ENCODE results near the gene HIVEP3. TPM values are rescaled to one million over a fixed set of nuclear protein-coding genes. Genes with fewer than 3 reads are reported as not detected.

The HIVEP3 gene
- total RNA-seq, 1 experiment from 2014 or later = 1.4 TPM

GRCh38 chr1:41830726-41831125 lies 88.0 kb downstream of the HIVEP3 start:
- Mint-ChIP-seq H3K4me3 (no peak overlapping the region), H3K27me3 (ENCODE audit: low read depth) (no peaks in the 10 kb centered on the region; the same call in 1 of the 2 replicates), H3K36me3 (ENCODE audit: insufficient read depth in 1 of 3, low read depth in 3 of 3) (no peaks in the 10 kb centered on the region), H3K9me3 (no peaks in the 10 kb centered on the region), H3K4me1 (peaks cover 18 to 27% of the 10 kb centered on the region in 2 experiments), H3K27ac (no peak overlapping the region)
- Histone ChIP-seq H2AK5ac (ENCODE audit: insufficient read length, low read length) (no peak overlapping the region), H4K5ac (ENCODE audit: insufficient read length, low read depth, low read length) (no peak overlapping the region), H3K27me3 (ENCODE audit: insufficient read depth, low read length) (no peaks in the 10 kb centered on the region), H4K91ac (ENCODE audit: insufficient read length, low read depth, low read length) (no peak overlapping the region), H3K56ac (ENCODE audit: insufficient read length, low read depth, low read length) (no peak overlapping the region), H2BK15ac (ENCODE audit: low read depth, low read length) (no peak overlapping the region), H2AFZ (ENCODE audit: low read length) (no peak overlapping the region), H2BK12ac (ENCODE audit: insufficient read length, low read depth, low read length) (no peak overlapping the region), H3K23me2 (ENCODE audit: insufficient read length, low read depth, low read length, poor library complexity, severe bottlenecking) (no peaks in the 10 kb centered on the region), H2BK5ac (ENCODE audit: insufficient read length, low read length) (no peak overlapping the region), H4K20me1 (ENCODE audit: control insufficient read depth, insufficient read depth, insufficient read length) (no peaks in the 10 kb centered on the region), H3K4ac (ENCODE audit: low read depth, low read length) (no peak overlapping the region), H3K79me2 (ENCODE audit: insufficient read depth, low read length) (no peaks in the 10 kb centered on the region), H3K9ac (ENCODE audit: extremely low read depth, insufficient read length, low read length) (no peak overlapping the region), H3K9me3 (ENCODE audit: control insufficient read depth, low read depth, low read length) (no peaks in the 10 kb centered on the region), H4K8ac (replicated peaks; ENCODE audit: insufficient read length, low read depth, low read length) (no peak overlapping the region), H2BK120ac (ENCODE audit: low read depth, low read length, poor library complexity, severe bottlenecking) (no peak overlapping the region), H2BK20ac (ENCODE audit: low read depth, low read length, poor library complexity, severe bottlenecking) (no peak overlapping the region), H3K79me1 (ENCODE audit: insufficient read depth, low read depth, low read length, poor library complexity, severe bottlenecking) (no peaks in the 10 kb centered on the region), H3T11ph (ENCODE audit: low read length) (no peak overlapping the region), H3K4me1 (ENCODE audit: insufficient read depth, low read length) (no peaks in the 10 kb centered on the region), H3K4me2 (ENCODE audit: insufficient read depth, insufficient read length, low read length) (no peak overlapping the region), H3K23ac (ENCODE audit: insufficient read length, low read depth, low read length) (no peak overlapping the region), H3K27ac (ENCODE audit: insufficient read length, low read depth, low read length) (no peak overlapping the region), H3K14ac (ENCODE audit: insufficient read depth, low read length) (no peak overlapping the region), H3K18ac (ENCODE audit: insufficient read length, low read depth, low read length) (no peak overlapping the region)
- no peak for DNase-seq
- WGBS (ENCODE audit: extremely low coverage, insufficient read length, low lambda C conversion rate) = no CpG with 5 or more reads among the region's 3 CpGs
- TF ChIP-seq CTCF (conservative IDR thresholded peaks at IDR 0.05) = no peak

Measured in H9 (cell line).